Upper lobe of left lung (tissue), 6 donors: ENCODE measurements around the gene SMARCB1. TPM values are rescaled to one million over a fixed set of nuclear protein-coding genes. Genes with fewer than 3 reads are reported as not detected.

Experiments used
- ATAC-seq, 2 donors: fragments of 200-7000 bp; cut with Tn5 transposase; one replicate each; pipeline ENCODE4 v1.9.1; 2022; ENCODE audit warnings: mild to moderate bottlenecking in 2 of 2, moderate library complexity in 2 of 2; ENCODE audit not compliant: low FRiP score in 2 of 2
- DNase-seq, 2 donors: peaks; one replicate each; pipeline ENCODE4 v3.0.0-alpha.2; 2019 to 2020
- H3K27ac ChIP-seq, 4 donors: fragments of 200-600 bp; sonication (generic); one replicate each; pipeline ENCODE4 v1.5.1; 2016 to 2019
- H3K27me3 ChIP-seq, 4 donors: fragments of 200-600 bp; sonication (generic); one replicate each; pipeline ENCODE4 v1.5.1; 2017 to 2019
- H3K36me3 ChIP-seq, 4 donors: fragments of 200-600 bp; sonication (generic); one replicate each; pipeline ENCODE4 v1.5.1; 2016 to 2019
- H3K4me1 ChIP-seq, 4 donors: fragments of 200-600 bp; sonication (generic); one replicate each; pipeline ENCODE4 v1.5.1; 2018 to 2019
- H3K4me3 ChIP-seq, 4 donors: fragments of 200-600 bp; sonication (generic); one replicate each; pipeline ENCODE4 v1.5.1; 2017 to 2019; ENCODE audit warnings: mild to moderate bottlenecking in 2 of 4, moderate library complexity in 1 of 4
- H3K9me3 ChIP-seq, 4 donors: fragments of 200-600 bp; sonication (generic); one replicate each; pipeline ENCODE4 v1.5.1; 2018 to 2019
- EP300 ChIP-seq, 4 donors: sonication (generic); formaldehyde crosslinking; IDR thresholded peaks; one replicate each; pipeline ENCODE4 v1.5.1; 2017; ENCODE audit warnings: antibody characterized with exemption in 4 of 4, control low read depth in 2 of 4
- POLR2A ChIP-seq, 4 donors: fragments of 450-650 bp; IDR thresholded peaks; one replicate each; pipeline ENCODE4 v1.5.1; 2016 to 2017; ENCODE audit warnings: antibody characterized with exemption in 4 of 4, mild to moderate bottlenecking in 2 of 4
- POLR2AphosphoS5 ChIP-seq, 2 donors: sonication (generic); formaldehyde crosslinking; IDR thresholded peaks; one replicate each; pipeline ENCODE4 v1.5.1; 2017; ENCODE audit warnings: antibody characterized with exemption in 2 of 2
- WGBS, 2 donors: methylation state at CpG; one replicate each; pipeline ENCODE4 v1.1.5; 2017 to 2018; 5-methylcytosine and 5-hydroxymethylcytosine counted together
- total RNA-seq, 6 donors: library from RNA; depleted of rRNA in 4 of 6; stranded (reverse); fragments of >200 nt in 4 of 6; gene quantifications; one replicate each; pipeline versions ENCODE4 v1.1.0 to v1.2.1, GENCODE V29; 2016 to 2021
- TF ChIP-seq, protein P1 (sequence below), 6 experiments: fragments of 450-650 bp in 4 of 6; fragments of 200-600 bp in 2 of 6; sonication (generic) in 2 of 6; IDR thresholded peaks; one replicate each; pipeline ENCODE4 v1.5.1; 2016 to 2019; ENCODE audit warnings: antibody characterized with exemption in 6 of 6
- donor health status: DM: no; HTN: no; CAD: no; lungs with moderate emphysema.
- donor health status: DM: no; HTN: yes; CAD: no; lungs with severe emphysema.

The SMARCB1 gene
- total RNA-seq, 6 donors from 2014 or later, result 42.8 to 72.8 (median 57.1) TPM

DNA sequence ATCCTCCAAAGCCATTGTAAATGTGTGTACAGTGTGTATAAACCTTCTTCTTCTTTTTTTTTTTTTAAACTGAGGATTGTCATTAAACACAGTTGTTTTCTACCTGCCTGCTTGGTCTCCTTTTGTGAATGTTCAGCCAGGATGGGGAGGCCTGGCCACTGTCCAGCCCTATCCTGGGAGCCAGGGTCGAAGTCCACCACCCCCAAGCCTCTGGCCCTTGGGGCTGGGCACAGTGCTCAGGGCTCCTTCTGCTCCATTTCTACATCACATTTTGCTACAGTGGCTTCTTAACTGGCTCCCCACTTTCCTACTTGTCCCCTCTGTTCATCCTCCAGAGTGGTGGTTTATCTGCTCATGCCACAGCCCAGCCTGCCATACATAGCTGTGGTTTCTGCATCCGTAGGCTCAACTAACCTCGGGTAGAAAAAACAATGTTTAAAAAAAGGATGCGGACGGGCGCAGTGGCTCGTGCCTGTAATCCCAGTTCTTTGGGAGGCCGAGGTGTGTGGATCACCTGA is 2.5 kb upstream of the SMARCB1 start:
- ATAC-seq (no peak), DNase-seq (no peak)
- Histone ChIP-seq H3K27me3 (no peaks in the 10 kb centered on the region), H3K4me3 (no peak overlapping the region), H3K9me3 (no peaks in the 10 kb centered on the region), H3K4me1 (peaks cover 19 to 27% (median 22%) of the 10 kb centered on the region in 4 donors), H3K27ac (no peak overlapping the region), H3K36me3 (no peaks in the 10 kb centered on the region)
- 56 to 79% methylated on average over 8 of the region's 8 CpGs for WGBS, 2 donors
- TF ChIP-seq EP300 (IDR thresholded peaks at IDR 0.05) (no peak), POLR2AphosphoS5 (IDR thresholded peaks at IDR 0.05) (no peak), POLR2A (IDR thresholded peaks at IDR 0.05) (no peak)
- TF ChIP-seq, protein P1, sequence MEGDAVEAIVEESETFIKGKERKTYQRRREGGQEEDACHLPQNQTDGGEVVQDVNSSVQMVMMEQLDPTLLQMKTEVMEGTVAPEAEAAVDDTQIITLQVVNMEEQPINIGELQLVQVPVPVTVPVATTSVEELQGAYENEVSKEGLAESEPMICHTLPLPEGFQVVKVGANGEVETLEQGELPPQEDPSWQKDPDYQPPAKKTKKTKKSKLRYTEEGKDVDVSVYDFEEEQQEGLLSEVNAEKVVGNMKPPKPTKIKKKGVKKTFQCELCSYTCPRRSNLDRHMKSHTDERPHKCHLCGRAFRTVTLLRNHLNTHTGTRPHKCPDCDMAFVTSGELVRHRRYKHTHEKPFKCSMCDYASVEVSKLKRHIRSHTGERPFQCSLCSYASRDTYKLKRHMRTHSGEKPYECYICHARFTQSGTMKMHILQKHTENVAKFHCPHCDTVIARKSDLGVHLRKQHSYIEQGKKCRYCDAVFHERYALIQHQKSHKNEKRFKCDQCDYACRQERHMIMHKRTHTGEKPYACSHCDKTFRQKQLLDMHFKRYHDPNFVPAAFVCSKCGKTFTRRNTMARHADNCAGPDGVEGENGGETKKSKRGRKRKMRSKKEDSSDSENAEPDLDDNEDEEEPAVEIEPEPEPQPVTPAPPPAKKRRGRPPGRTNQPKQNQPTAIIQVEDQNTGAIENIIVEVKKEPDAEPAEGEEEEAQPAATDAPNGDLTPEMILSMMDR (IDR thresholded peaks at IDR 0.05), result no peak

DNA sequence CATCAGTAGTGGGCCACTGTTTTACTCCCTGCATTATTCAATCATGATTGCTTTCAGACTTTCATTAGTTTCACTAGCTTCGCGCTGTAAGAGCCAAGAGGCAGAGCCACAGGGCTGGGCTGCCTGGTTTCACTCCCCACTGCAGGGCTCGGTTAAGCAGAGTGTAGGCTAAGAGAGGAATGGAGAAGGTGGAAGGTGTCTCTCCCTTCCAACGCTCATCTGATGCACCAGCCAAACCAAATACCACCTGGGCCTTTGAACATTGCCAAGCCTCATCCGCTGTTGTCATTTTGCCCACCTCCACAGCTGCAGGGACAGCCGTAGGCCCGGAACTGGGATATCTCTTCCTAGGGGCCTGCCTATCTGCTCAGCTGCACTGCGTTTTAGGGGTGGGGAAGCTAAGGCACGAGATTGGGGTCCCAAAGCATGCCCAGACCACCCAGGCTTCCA is 480 bp upstream of the SMARCB1 start:
- no peak for DNase-seq
- Histone ChIP-seq H3K4me3 (peak overlapping the region in 3 of 4 donors; percentile 59 to 96 (median 92)), H3K4me1 (peaks cover 22 to 35% (median 22%) of the 10 kb centered on the region in 4 donors), H3K27me3 (no peaks in the 10 kb centered on the region), H3K27ac (peak overlapping the region; percentile 98 to 99 (median 98)), H3K36me3 (no peaks in the 10 kb centered on the region), H3K9me3 (no peaks in the 10 kb centered on the region)
- no peak for TF ChIP-seq POLR2A (IDR thresholded peaks at IDR 0.05)
- TF ChIP-seq POLR2AphosphoS5 (IDR thresholded peaks at IDR 0.05), result no peak
- TF ChIP-seq, protein P1 (IDR thresholded peaks at IDR 0.05), result no peak
- TF ChIP-seq EP300 (IDR thresholded peaks at IDR 0.05), result no peak
- no peak for ATAC-seq
- 40 to 59% methylated on average over 8 to 9 of the region's 9 CpGs for WGBS, 2 donors

DNA sequence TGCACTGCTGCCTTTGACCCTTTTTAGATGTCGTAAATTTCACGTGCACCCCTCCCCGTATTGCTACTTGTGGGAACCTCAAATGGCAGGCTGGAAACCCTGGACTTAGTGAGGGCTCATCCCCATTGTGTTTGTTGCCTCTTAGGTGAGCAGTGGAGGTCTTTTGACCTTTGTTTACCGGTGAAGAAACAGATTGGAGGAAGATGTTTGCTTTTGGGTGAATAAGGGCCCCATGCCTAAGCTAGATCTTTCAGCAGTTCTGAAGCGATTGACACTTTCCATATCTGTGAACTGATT is 782 bp downstream of the SMARCB1 start:
- H3K4me1 ChIP-seq, result peaks cover 22 to 35% (median 22%) of the 10 kb centered on the region in 4 donors
- TF ChIP-seq, protein P1 (IDR thresholded peaks at IDR 0.05), result no peak
- TF ChIP-seq POLR2AphosphoS5 (IDR thresholded peaks at IDR 0.05), result no peak
- TF ChIP-seq EP300 (IDR thresholded peaks at IDR 0.05), result no peak
- no peak for TF ChIP-seq POLR2A (IDR thresholded peaks at IDR 0.05)
- peaks cover 0 to 10% (median 4%) of the 10 kb centered on the region in 4 donors for H3K36me3 ChIP-seq
- peak overlapping the region; percentile 98 to 99 (median 98) for H3K27ac ChIP-seq
- DNase-seq (no peak), ATAC-seq (no peak)
- H3K4me3 ChIP-seq, result peak overlapping the region; percentile 40 to 96 (median 76)
- no peaks in the 10 kb centered on the region for H3K9me3 ChIP-seq
- 1 to 6% methylated on average over 5 of the region's 5 CpGs for WGBS, 2 donors
- no peaks in the 10 kb centered on the region for H3K27me3 ChIP-seq

DNA sequence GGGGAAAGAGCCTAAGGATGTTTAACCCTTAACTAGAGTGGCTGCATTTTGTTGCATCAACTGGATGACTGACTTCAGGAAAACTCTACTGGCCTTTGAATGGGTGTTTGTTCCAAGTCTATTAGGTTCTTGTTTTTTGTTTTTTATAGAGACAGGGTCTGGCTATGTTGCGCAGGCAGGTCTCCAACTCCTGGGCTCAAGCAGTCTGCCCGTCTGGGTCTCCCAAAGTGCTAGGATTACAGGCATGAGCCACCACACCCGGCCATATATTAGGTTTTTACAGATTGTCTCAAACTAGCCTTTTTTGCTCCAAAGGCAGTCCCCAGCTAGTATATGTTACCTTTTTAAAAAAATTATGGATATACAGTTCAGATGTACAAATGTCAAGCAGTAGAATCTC is 1.1 kb downstream of the SMARCB1 start:
- Histone ChIP-seq H3K9me3 (no peaks in the 10 kb centered on the region), H3K4me3 (peak overlapping the region in 3 of 4 donors; percentile 59 to 96 (median 92)), H3K36me3 (peaks cover 0 to 13% (median 5%) of the 10 kb centered on the region in 4 donors), H3K4me1 (peaks cover 22 to 35% (median 22%) of the 10 kb centered on the region in 4 donors), H3K27me3 (no peaks in the 10 kb centered on the region), H3K27ac (peak overlapping the region in 1 of 4 donors; percentile 99)
- TF ChIP-seq EP300 (IDR thresholded peaks at IDR 0.05), result no peak
- no peak for TF ChIP-seq POLR2AphosphoS5 (IDR thresholded peaks at IDR 0.05)
- TF ChIP-seq POLR2A (IDR thresholded peaks at IDR 0.05), result no peak
- TF ChIP-seq, protein P1 (IDR thresholded peaks at IDR 0.05), result no peak
- 54 to 64% methylated on average over 3 of the region's 3 CpGs for WGBS, 2 donors
- ATAC-seq (no peak), DNase-seq (no peak)

DNA sequence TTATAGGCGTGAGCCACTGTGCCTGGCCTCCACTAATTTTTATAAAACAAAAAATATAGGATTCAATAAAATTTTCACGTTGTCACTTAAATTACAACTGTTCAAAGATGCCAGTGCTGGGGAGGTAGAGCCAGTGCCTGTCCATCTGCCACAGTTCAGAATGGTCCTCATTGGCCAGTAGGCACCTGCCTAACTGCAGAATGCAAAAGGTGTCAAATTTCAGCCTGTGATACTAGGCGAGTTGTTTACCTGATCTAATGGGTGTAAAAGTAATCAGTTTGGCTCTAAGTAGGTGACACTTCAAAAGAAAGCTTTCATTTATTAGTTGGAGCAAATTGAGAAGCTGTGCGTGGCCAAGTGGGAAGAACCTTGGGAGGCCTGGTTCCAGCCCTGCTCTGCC is 2.4 kb downstream of the SMARCB1 start:
- WGBS, 2 donors, result 75 to 82% methylated on average over 4 of the region's 4 CpGs
- peaks cover 22 to 35% (median 22%) of the 10 kb centered on the region in 4 donors for H3K4me1 ChIP-seq
- no peaks in the 10 kb centered on the region for H3K9me3 ChIP-seq
- no peak overlapping the region for H3K4me3 ChIP-seq
- DNase-seq (no peak), ATAC-seq (no peak)
- H3K36me3 ChIP-seq, result peaks cover 0 to 25% (median 12%) of the 10 kb centered on the region in 4 donors
- no peak for TF ChIP-seq POLR2A (IDR thresholded peaks at IDR 0.05)
- TF ChIP-seq POLR2AphosphoS5 (IDR thresholded peaks at IDR 0.05), result no peak
- TF ChIP-seq EP300 (IDR thresholded peaks at IDR 0.05), result no peak
- TF ChIP-seq, protein P1 (IDR thresholded peaks at IDR 0.05), result no peak
- no peak overlapping the region for H3K27ac ChIP-seq
- H3K27me3 ChIP-seq, result no peaks in the 10 kb centered on the region
